ENCODE results near the gene KCNE1.

GRCh38 chr21:34520281-34520680, 8.3 kb upstream of the KCNE1 start:
- TF ChIP-seq CTCF (conservative IDR thresholded peaks at IDR 0.05 in 1 of 2, IDR thresholded peaks at IDR 0.05 in 1 of 2; ENCODE audit: low read depth in 1 of 2, low read length in 2 of 2) (no peak), EZH2 (IDR thresholded peaks at IDR 0.05; ENCODE audit: low read length, missing control alignments) (no peak)

Measured in fibroblast of lung (primary cell).